Measurements from ENCODE around the gene PRSS3.
"Not testable (repeated sequence)": the region's sequence is repeated elsewhere in the genome, so short reads cannot be mapped to it uniquely, and the experiment has no call there.

Gene PRSS3

DNA sequence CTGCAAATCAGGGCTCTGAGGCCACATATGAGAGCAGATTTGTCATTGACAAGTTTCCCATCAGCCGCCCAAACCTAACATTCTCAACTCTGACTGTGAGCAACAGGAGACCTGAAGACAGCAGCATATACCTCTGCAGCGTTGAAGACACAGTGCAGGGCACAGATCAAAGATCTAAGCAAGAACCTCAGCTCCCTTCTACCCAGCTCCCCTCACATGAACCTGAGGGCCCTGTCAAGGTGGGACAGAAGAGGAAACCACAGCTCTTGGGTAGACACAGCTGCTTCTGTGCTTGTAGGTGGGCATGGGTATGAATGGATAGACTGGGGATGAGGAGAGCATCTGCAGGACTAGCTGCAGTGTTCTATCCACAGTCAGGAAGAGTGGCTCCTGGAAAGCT, 8.7 kb upstream of the PRSS3 start:
- DNase-seq (ENCODE audit: low spot score) = no peak

DNA sequence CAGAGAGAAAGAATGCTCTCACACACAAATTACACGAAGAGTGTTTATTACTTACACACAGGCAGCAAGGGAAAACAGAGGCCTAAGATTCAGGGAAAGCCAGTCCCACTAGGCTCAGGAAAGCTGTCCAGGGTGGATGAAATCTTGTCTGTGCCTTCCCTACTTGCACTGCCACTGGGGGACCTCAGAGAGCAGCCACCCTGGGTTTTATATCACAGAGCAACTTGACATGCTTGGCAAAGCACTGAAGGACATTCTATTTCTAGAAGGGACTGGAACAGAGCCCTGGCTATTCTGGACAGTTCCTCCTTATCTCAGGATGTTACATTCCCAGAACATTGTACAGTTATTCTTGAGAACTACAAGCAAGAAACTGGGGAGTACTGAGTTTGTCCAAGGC, 7.5 kb upstream of the PRSS3 start:
- no peak for DNase-seq (ENCODE audit: low spot score)

DNA sequence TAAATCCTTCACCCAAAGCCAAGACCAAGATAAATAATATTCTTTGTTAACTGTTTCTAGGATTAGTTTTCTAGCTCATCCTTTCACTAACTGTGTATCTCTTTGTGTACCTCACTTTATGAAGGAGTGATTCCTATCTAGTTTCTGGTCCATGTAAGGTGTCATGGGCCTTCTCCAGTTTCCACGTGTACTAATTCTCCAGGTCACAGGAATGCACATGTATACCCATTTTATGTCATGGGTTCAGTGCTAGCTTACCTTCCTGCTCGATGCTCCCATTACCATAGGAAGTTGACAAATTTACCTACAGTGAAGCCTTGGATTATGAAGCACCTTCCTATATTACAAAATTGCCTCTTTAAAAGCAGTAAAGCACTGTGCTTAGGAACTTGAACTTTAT, 5.9 kb upstream of the PRSS3 start:
- DNase-seq (ENCODE audit: low spot score) = not testable (repeated sequence)

DNA sequence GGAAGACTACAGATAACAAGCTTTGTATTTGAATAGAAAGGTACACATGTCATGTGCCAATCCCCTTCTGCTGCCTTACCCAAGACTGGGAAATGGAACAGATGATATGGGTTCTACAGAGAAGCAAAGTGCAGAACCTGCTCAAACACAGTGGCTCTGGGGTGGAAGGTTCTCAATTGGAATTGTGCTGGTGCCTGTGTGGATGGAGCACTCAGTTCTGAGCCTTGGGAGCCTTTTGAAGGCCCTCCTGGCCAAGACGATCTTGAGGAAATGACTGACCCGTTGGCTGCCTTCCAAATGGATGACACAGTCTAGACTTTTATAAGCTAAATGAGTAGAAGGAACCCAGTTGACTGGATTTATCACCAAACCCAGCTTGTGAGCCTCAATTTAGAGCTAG, 4.2 kb upstream of the PRSS3 start:
- DNase-seq (ENCODE audit: low spot score) = no peak

DNA sequence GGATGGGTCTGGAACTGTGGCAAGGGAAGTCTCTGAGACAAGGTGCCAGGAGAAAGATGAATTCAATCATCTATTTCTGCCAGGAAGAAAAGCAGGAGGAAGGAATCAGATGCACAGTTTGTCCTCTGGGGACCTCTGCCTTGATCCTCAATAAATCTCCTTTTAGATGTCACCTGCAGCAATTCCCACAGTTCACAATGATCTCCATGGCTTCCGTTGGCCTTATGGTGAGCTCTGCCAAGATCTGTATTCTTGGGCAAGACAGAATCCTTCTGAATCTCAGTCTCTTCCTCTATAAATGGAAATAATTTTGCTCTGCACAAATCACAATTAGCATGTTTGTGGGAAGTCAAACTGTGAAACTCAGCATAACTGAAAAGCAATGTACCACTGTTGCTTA, 1.9 kb upstream of the PRSS3 start:
- not testable (repeated sequence) for DNase-seq (ENCODE audit: low spot score)

DNA sequence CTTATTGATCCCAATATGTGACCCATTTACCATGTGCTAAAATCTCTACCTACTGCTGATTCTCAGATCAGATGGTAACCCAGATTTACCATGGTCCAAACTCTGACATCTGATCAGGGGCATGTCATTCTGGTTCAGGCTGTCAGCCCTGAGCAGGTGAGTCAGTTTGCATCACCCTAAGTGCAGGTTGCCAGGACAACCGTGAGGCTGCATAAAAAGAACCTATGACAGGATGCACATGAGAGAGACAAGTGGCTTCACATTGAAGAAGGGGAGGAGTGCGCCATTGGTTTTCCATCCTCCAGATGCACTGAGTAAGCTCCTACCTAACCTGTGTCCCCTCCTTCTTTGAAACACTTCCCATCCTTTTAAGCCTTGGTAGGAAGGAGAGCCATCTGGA, 801 bp upstream of the PRSS3 start:
- no peak for DNase-seq (ENCODE audit: low spot score)

DNA sequence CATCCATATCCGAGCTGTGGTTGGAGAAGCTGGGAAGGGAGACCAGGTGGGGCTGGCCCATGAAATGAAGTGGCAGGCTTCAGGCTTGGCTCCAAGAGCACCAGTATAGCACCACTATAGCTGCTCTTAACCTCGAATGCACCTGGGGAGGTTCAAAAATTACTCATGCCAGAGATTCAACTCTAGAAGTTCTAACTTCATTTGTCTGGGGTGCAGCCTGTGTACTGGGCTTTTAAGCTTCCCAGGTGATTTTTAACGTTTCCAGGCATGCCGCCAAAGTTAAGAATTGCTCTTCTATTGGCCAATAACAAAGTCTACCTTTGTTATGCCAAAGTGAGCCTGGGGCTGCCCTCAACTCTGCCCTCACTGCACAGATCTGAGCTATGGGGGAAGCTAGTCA, 458 bp downstream of the PRSS3 start:
- DNase-seq (ENCODE audit: low spot score) = no peak

DNA sequence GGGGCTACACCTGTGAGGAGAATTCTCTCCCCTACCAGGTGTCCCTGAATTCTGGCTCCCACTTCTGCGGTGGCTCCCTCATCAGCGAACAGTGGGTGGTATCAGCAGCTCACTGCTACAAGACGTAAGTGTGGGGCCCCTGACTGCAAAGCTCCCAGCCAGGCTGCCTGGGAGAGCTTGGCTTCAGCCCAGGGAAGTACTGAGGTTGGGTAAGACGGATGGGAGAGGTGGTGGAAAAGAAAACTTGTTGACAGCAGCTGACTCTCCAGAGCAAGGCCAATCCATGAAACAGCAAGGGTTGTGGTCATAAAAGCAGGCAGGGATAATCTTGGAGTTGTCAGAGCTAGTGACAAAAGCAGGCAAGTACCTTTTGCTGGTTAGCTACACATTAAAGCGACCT, 1.3 kb downstream of the PRSS3 start:
- not testable (repeated sequence) for DNase-seq (ENCODE audit: low spot score)

DNA sequence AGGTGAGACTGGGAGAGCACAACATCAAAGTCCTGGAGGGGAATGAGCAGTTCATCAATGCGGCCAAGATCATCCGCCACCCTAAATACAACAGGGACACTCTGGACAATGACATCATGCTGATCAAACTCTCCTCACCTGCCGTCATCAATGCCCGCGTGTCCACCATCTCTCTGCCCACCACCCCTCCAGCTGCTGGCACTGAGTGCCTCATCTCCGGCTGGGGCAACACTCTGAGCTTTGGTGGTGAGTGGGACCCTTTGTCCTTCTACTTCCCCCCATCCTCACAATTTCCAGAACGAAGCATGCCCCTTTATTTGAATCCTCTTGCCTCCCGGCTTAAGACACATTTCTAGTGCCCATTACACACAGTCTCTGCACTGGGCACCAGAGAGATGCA, 2.5 kb downstream of the PRSS3 start:
- no peak for DNase-seq (ENCODE audit: low spot score)

DNA sequence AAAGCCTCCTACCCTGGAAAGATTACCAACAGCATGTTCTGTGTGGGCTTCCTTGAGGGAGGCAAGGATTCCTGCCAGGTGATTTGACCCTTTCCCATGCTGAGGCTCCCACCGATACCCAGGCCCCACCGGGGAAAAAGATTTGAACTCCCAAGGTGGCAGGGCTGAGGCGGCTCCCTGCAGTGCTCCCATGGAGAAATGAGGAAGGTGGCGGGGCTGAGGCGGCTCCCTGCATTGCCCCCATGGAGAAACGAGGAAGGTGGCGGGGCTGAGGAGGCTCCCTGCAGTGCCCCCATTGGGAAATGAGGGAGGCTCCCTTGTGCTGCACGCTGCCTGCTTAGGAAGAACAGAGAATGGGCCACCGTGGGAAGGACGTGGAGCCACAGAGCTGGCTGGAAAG, 3.2 kb downstream of the PRSS3 start:
- no peak for DNase-seq (ENCODE audit: low spot score)

DNA sequence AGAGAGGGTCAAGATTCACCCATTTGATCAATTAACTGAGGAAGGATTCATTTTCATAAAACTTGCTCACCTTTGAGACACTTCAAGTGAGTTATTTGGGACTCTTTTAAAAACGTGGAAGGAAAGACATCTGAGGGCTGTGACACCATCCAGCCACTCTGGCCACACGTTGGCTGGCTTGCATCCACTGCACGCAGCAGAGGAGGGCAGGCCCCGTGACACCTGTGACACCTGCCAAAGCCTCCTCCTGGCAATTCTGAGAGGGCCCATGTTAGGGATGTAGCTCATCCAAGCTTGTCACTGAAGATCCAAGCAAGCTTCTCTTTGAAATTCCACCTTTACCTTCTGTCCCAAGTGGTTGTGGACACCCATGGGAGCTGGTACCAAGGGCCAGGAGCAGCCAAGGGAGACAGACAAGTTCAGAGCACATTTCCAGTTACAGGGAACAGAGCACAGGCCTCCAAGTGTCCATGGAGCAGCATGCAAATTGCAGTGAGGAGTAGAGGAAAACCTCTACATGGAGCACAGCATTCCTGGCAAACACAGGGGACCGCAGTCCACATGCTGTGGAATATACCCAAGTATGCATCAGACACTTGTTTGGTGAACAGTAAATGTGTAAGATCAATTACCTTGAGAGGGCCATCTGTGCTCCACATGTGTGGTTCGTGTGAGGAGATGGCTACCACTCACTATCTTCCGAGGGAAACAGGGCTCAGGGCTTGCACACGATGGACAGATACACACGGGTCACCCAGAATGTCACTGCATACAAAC, 4.8 kb downstream of the PRSS3 start:
- no peak for DNase-seq (ENCODE audit: low spot score)

DNA sequence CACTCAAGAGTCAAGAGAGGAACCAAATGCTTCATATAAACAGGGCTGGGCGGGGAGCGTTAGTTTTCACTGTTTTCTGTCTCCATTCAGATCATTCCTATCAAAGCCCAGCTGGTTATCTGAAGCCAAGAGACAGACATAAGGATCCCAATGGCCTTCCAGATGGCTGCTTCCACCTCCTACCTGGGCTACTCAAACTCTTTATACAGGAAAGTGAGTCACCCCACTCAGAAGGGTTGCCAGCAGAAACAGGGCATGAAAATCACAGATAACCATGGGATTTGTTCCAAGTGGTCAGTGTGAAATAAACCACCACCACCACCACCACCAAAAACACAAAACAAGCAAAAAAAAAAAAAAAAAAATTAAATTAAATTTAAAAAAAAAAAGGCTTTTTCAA, 5.5 kb downstream of the PRSS3 start:
- DNase-seq (ENCODE audit: low spot score) = no peak

DNA sequence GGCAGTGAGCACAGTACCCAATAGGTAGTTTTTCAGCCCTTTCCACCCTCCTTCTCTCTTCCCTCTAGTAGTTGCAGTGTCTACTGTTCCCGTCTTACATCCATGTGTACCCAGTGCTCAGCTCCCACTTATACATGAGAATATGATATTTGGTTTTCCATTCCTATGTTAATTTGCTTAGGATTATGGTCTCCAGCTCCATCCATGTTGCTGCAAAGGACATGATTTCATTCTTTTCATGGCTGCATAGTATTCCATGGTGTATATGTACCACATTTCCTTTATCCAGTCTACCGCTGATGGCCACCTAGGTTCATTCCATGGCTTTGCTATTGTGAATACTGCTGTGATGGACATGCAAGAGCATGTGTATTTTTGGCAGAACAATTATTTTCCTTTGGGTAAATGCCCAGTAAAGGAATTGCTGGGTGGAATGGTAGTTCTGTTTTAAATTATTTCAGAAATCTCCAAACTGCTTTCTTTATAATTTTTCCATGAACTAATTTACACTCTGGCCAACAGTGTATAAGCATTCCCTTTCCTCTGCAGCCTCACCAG, 6.7 kb downstream of the PRSS3 start:
- not testable (repeated sequence) for DNase-seq (ENCODE audit: low spot score)

DNA sequence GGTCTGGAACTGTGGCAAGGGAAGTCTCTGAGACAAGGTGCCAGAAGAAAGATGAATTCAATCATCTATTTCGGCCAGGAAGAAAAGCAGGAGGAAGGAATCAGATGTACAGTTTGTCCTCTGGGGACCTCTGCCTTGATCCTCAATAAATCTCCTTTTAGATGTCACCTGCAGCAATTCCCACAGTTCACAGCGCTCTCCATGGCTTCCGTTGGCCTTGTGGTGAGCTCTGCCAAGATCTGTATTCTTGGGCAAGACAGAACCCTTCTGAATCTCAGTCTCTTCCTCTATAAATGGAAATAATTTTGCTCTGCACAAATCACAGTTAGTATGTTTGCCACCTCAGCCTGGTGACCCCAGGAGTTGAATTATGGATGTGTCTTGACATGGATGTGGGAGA, 8.8 kb downstream of the PRSS3 start:
- DNase-seq (ENCODE audit: low spot score) = not testable (repeated sequence)

DNA sequence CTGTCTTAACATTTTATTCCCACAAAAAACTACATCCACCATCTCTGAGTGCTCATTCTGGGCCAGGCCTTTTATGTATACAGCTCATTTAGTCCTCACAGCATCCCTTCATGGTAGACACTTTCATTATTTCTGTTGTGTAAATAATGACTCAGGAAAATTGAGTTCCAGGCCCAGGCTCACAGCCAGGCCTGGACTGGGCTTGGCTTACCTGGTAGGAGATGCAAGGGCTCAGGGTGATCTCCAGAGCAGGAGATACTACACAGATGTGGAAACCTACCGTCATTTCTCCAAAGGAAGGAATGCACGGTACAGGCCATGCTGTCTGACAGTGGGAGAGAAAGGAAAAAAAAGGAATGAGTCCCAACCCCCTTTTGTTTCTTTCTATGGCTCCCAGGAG, 11.8 kb downstream of the PRSS3 start:
- not testable (repeated sequence) for DNase-seq (ENCODE audit: low spot score)

DNA sequence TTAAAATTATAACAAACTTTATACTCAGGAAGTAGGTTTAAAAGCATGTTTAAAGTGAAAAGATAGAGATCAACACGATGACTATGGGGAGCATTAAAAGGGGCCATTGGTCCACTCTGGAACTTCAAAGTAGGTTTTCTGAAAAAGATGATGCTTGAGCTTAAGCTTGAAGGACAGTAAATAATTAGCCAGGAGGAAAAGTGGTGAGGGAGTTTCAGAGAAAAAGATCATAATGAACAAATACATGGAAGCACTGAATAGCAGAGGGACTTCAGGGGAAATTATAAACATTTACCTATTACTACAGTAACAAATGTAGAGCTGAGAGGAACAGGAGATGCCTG, 13.6 kb downstream of the PRSS3 start:
- not testable (repeated sequence) for DNase-seq (ENCODE audit: low spot score)

DNA sequence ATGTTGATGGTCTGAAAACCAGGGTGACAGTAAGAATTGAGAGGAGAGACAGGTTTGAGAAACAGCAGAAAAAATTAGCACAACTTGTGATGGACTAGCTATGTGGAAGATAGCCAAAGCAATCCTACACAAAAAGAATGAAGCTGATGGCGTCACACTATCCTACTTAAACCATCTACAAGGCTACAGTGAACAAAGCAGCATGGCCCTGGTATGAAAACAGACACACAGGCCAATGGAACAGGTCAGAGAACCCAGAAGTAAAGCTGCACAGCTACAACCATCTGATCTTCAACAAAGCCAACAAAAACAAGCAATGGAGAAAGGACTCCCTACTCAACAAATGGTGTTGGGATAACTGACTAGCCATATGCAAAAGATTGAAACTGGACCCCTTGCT, 14.1 kb downstream of the PRSS3 start:
- no peak for DNase-seq (ENCODE audit: low spot score)

DNA sequence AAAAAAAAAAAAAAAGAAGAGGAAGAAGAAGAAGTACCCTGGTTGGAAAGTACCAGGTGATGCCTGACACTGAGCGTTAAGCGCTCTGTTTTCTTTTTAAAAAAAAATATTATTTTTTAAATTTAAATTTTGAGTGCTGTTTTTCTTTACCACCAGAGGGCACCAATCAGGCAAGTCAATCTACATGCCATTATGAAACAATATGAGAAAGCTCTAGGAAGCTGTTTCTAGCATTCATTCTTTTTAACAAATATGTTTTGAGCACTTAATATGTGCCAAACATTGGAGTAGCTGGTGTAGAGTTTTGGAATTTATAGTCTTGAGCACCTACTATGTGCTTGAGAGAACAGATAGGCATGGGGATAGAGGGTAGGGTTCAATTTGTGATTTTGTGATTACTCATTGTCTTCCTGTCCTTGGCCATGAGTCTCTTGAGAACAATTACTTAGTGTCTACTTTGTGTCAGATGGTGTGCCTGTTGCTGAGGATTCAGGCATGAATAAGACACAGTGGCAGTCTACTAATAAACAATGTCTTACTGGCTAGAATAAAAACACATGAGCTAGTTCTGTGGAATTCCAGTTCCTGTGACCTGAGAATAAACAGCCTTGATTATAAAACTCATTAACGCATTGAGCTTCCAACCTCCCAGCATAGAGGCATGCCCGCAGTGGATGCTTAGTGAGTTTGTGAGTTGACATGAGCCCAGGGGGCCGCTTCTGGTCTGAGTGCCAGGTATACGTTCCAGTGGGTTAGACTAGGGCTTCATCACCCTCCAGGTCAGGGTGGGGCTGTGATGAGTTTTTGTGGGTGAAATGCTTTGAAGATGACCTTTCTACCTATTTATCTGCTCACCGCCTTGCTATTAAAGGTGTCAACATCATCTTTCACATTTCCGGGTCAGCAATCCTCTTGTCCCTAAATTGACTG, 18.6 kb downstream of the PRSS3 start:
- peak; percentile 34 for DNase-seq (ENCODE audit: low spot score)

DNA sequence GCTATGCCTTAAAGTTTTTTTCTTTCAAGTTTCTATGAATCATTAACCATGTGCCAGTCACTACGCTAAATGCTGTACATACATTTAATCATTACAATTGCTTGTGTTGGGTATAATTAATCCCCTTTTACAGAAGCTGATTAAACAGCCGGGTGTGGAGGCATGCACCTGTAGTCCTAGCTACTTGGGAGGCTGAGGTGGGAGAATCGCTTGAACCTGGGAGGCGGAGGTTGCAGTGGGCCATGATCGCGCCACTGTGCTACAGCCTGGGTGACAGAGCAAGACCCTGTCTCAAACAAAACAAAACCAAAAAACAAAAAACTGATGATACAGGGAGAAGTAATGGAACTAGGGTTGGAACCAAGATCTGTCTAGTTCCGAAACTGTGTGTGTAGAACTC, 20.4 kb downstream of the PRSS3 start:
- DNase-seq (ENCODE audit: low spot score) = no peak

DNA sequence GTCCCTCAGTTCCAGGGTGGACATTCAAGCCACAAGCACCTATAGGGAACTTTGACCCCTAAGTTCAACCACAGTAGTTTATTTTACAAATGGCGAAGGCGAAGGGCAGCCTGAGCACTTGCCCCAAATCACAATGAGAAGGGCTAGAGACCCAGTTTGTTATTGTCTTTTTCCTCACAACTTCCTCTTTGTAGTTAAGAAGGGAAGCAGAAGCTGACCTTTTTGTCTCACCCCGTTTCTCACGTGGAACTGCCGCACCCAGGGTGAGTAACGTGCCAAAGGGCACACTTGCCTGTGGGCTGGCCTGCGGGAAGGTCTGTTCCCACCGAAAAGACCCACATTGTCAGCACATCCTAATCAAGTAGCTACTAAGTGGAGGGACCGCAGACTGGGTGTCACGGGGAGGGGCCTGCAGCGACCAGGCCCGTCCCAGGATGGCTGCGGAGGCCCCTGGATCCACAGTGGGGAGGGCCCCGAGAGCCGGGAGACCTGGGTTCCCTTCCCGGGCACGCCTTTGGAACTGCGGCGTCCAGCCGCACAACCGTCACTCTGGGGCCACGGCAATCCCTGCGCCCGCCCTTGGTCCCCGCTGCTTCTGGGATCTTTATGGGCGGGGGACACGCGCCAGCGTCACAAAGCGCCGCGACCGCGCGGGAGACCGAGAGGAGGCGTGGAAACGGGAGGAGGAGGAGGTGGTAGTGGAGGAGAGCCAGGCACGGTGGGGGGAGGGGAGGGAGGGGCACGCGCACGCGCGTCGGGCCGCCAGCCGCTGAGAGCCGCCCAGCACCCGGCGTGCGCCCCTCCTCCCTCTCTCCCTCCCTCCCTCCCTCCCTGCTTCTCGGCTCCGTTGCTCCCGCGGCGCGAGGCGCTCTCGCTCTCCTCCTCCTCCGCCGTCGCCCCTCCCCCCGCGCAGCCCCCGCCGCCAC, 21.2 kb downstream of the PRSS3 start, which contains the start of gene UBE2R2:
Gene UBE2R2 (plus strand): TSS at position 834 of the 926 bp plus-strand sequence. CDS start 598 bp downstream, outside the sequence.
- DNase-seq (ENCODE audit: low spot score) = peak; percentile 93

DNA sequence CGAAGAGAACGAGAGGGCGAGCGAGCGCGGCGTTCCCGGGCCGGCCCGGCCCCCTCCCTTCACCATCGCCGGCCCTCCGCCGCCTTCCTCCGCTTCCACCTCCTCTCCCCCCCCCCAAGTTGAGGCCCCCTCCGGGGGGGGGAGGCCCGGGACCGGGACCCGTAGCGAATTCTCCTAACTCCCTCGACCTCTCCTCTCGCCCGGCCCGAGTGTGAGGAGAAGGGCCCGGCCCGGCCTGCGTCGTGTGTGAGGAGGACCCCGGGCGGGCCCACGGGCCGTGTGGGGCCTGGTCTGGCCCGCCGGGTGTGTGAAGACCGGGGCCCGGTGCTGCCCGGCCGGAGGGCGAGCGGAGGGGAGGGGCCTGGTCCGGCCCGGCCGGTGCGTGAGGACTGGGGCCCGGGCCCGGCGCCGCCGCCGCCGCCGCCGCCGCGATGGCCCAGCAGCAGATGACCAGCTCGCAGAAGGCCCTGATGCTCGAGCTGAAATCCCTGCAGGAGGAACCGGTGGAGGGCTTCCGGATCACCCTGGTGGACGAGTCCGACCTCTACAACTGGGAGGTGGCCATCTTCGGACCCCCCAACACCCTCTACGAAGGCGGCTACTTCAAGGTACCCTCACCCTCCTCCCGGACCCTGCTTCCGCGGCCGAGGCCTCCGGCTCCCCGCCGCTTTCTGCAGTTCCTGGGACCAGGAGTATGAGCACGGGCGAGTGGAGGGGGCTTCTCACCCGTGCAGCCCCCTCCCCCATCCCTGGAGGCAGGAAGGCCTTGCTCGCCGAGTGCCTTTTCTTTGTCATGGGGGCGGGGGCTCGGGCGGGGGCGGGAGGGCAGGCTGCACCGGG, 22.2 kb downstream of the PRSS3 start:
- peak; percentile 59 for DNase-seq (ENCODE audit: low spot score)
